GM12875 (cell line): ENCODE measurements around the gene MORN1.

Source experiments
- H3K4me3 ChIP-seq: one replicate; pipeline ENCODE4 v1.5.1; 2011; ENCODE audit warnings: low read depth, low read length, control low read depth
- TF ChIP-seq, protein P1 (sequence below): IDR thresholded peaks from 2 replicates; pipeline ENCODE4 v1.5.1; 2011; ENCODE audit warnings: low read depth, mild to moderate bottlenecking, control low read depth, inconsistent platforms, low read length, moderate library complexity, borderline replicate concordance; ENCODE audit not compliant: insufficient read depth

The MORN1 gene

GRCh38 chr1:2405588-2406295 lies 14.4 kb upstream of the MORN1 start:
- TF ChIP-seq, protein P1, sequence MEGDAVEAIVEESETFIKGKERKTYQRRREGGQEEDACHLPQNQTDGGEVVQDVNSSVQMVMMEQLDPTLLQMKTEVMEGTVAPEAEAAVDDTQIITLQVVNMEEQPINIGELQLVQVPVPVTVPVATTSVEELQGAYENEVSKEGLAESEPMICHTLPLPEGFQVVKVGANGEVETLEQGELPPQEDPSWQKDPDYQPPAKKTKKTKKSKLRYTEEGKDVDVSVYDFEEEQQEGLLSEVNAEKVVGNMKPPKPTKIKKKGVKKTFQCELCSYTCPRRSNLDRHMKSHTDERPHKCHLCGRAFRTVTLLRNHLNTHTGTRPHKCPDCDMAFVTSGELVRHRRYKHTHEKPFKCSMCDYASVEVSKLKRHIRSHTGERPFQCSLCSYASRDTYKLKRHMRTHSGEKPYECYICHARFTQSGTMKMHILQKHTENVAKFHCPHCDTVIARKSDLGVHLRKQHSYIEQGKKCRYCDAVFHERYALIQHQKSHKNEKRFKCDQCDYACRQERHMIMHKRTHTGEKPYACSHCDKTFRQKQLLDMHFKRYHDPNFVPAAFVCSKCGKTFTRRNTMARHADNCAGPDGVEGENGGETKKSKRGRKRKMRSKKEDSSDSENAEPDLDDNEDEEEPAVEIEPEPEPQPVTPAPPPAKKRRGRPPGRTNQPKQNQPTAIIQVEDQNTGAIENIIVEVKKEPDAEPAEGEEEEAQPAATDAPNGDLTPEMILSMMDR: no peak
- H3K4me3 ChIP-seq: no peak overlapping the region

- TF ChIP-seq, protein P1: no peak
- H3K4me3 ChIP-seq: no peak overlapping the region
These were observed 13.6 kb upstream of the MORN1 start for GRCh38 chr1:2404890-2405511.

DNA sequence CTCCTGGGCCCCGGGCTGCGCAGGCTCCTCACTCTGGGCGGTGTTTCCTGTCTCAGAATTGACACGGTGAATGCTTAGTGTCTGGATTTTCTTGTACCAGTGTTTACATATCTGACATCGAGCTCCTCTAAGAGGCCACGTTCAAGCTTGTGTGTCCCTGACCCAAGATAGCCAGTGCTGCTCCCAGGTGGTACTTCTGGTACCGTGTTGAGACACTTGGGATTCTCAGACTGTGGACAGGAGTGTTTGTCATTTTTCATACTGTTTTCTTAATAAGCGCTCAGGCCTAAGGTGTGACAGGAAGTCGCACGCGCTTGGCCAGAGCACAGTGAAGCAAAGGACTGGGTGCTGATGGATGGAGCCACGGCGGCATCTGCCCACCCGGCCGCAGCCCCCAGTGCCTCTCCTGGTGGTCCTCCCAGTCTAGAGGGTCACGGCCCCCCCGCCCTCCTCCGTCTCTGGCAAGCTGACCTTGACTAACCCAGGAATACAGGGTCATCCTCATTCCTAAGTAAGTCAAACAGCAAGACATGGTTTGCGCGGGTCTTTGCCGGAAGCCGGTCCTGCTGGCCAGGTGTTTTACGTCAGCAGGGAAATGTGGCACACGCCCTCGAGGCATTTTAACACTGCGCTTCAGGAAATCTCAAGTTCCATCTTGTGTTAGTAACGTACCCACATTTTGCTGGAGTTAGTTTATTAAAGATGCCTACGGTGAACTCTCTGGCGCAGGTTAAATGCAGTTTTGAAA lies 13.0 kb upstream of the MORN1 start:
- TF ChIP-seq, protein P1: no peak
- H3K4me3 ChIP-seq: no peak overlapping the region

GRCh38 chr1:2403273-2403672 lies 11.9 kb upstream of the MORN1 start:
- TF ChIP-seq, protein P1: no peak
- H3K4me3 ChIP-seq: no peak overlapping the region

GRCh38 chr1:2402420-2402819 lies 11.1 kb upstream of the MORN1 start:
- no peak overlapping the region for H3K4me3 ChIP-seq
- TF ChIP-seq, protein P1: no peak

DNA sequence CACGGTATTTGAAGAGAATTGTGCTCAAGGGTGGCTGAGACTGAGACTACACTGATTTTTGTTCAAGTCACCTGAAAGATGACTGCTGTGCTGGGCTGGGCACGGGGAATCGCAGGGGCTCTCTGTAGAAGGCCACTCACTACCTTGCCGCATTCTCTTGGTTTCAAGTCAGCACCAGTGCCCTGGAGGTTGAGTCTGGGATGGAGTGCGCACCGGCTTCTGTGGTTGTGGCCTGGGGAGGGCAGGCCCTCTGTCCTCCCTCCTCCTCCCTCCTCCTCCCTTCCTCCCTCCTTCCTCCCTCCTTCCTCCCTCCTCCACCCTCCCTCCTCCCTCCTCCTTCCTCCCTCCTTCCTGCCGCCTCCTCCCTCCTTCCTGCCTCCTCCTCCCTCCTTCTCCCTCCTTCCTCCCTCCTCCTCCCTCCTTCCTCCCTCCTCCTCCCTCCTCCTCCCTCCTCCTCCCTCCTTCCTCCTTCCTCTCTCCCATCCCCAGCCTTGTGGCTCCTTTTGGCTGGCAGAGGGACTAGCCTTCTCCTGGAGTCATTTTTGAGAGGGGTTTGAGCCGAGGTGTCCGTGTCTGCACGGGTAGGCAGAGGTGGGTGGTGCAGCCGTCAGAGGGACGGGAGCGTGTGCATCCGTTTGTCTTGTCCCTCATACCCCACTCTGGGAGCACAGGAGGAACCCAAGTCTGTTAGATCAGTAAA lies 9.7 kb upstream of the MORN1 start:
- no peak overlapping the region for H3K4me3 ChIP-seq
- TF ChIP-seq, protein P1: no peak

- no peak overlapping the region for H3K4me3 ChIP-seq
- TF ChIP-seq, protein P1: no peak
These were observed 9.2 kb upstream of the MORN1 start for GRCh38 chr1:2400576-2400909.
